ENCODE measurements around the gene HPSE2. TPM values are rescaled to one million over a fixed set of nuclear protein-coding genes. Genes with fewer than 3 reads are reported as not detected.
"Not testable (repeated sequence)": the region's sequence is repeated elsewhere in the genome, so short reads cannot be mapped to it uniquely, and the experiment has no call there.

Gene HPSE2
- total and polyA plus RNA-seq, 5 donors: 0.09 TPM; not detected in 4

DNA sequence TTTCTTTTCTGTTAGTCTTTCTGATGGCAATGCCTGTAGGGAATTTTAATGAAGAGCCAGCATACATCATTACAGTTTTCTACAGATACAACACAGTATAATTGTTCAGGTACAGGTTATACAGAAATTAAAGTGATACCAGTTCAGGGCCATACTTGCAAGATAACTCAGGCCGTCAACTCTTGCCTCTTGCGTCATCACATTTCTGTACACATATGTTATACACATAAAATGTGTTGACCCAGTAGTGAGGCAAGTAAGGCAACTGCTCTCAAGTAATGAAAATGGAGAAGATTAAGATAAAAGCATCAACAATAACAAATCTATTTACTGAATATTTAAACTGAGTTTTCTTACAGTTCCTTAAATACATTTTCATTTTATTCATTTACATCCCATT lies 317.8 kb downstream of the HPSE2 start:
- Histone ChIP-seq H3K9me3 (ENCODE audit: control insufficient read depth, low read length) (no peaks in the 10 kb centered on the region), H3K27ac (ENCODE audit: low read length) (no peak overlapping the region), H3K4me1 (ENCODE audit: control insufficient read depth, insufficient read depth, low read length) (no peaks in the 10 kb centered on the region), H3K27me3 (ENCODE audit: control insufficient read depth, insufficient read depth) (no peaks in the 10 kb centered on the region), H3K4me3 (ENCODE audit: low read length) (no peak overlapping the region)
- WGBS: 90% methylated on average over 2 of the region's 2 CpGs
- DNase-seq (no peak), ATAC-seq (no peak)
- intact Hi-C loops (cut with DNase I): no loop called here

DNA sequence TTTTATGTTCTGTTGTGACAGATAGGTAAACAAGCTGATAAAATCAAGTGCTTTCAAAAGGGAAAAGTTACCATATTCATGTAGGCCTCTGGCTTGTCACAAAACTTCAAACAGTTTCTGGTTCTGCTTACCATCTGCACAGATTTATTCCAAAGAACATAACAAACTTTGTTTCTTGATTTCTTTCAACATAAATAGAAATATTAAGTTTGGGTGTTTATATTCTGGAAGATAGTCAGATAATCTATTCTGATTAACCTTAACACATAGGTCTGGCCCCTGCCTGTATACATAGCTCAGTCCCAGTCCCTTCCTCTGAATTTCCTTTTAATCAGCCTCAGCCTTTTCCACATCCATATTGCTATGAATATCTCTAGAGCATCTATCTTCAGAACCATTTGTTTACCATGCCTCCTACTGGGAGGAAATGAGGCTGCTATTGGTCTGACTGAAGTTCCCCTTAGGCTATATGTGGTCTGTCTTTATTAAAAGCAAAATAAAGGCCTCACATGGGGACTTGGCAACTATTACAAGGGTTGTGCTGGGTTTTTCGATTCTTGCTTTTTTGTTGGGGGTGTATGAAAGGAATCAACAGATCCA lies 319.0 kb downstream of the HPSE2 start:
- ATAC-seq (no peak), DNase-seq (no peak)
- Histone ChIP-seq H3K4me1 (ENCODE audit: control insufficient read depth, insufficient read depth, low read length) (no peaks in the 10 kb centered on the region), H3K9me3 (ENCODE audit: control insufficient read depth, low read length) (no peaks in the 10 kb centered on the region), H3K27ac (ENCODE audit: low read length) (no peak overlapping the region), H3K4me3 (ENCODE audit: low read length) (no peak overlapping the region), H3K27me3 (ENCODE audit: control insufficient read depth, insufficient read depth) (no peaks in the 10 kb centered on the region)
- WGBS: 55% methylated on average over 1 of the region's 1 CpG
- intact Hi-C loops (cut with DNase I): no loop called here

DNA sequence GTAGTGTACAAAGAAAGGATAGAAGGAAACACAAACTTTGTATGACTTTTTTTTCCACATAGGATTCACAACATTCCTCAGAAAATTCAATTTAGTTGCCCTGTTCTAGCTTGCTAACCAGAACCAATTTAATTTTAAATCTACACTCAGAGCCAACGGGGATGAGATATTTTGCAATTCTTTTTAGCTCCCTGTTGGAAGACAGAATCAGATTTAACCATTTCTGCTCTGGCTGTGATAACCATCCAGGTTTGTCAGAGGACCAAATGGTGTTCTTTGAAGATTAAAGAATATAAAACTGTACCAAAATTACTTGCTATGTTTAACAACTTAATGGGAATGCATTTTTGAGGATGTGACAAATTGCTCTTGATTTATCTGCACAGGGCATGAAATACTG lies 319.7 kb downstream of the HPSE2 start:
- Histone ChIP-seq H3K4me3 (ENCODE audit: low read length) (no peak overlapping the region), H3K4me1 (ENCODE audit: control insufficient read depth, insufficient read depth, low read length) (no peaks in the 10 kb centered on the region), H3K9me3 (ENCODE audit: control insufficient read depth, low read length) (no peaks in the 10 kb centered on the region), H3K27me3 (ENCODE audit: control insufficient read depth, insufficient read depth) (no peaks in the 10 kb centered on the region), H3K27ac (ENCODE audit: low read length) (no peak overlapping the region)
- ATAC-seq: no peak
- 14% methylated on average over 1 of the region's 1 CpG for WGBS
- no peak for DNase-seq
- intact Hi-C loops (cut with DNase I): no loop called here

- Histone ChIP-seq H3K27ac (ENCODE audit: low read length) (no peak overlapping the region), H3K4me3 (ENCODE audit: low read length) (no peak overlapping the region), H3K27me3 (ENCODE audit: control insufficient read depth, insufficient read depth) (no peaks in the 10 kb centered on the region), H3K4me1 (ENCODE audit: control insufficient read depth, insufficient read depth, low read length) (no peaks in the 10 kb centered on the region), H3K9me3 (ENCODE audit: control insufficient read depth, low read length) (no peaks in the 10 kb centered on the region)
- DNase-seq (no peak), ATAC-seq (no peak)
- intact Hi-C loops (cut with DNase I): no loop called here
- 63% methylated on average over 3 of the region's 3 CpGs for WGBS
Observed at GRCh38 chr10:98910546-98910945, 325.1 kb downstream of the HPSE2 start.

- ATAC-seq (no peak), DNase-seq (no peak)
- intact Hi-C loops (cut with DNase I): no loop called here
- Histone ChIP-seq H3K9me3 (ENCODE audit: control insufficient read depth, low read length) (no peaks in the 10 kb centered on the region), H3K4me3 (ENCODE audit: low read length) (no peak overlapping the region), H3K27me3 (ENCODE audit: control insufficient read depth, insufficient read depth) (no peaks in the 10 kb centered on the region), H3K4me1 (ENCODE audit: control insufficient read depth, insufficient read depth, low read length) (no peaks in the 10 kb centered on the region), H3K27ac (ENCODE audit: low read length) (no peak overlapping the region)
Observed at GRCh38 chr10:98910048-98910447, 325.6 kb downstream of the HPSE2 start.

DNA sequence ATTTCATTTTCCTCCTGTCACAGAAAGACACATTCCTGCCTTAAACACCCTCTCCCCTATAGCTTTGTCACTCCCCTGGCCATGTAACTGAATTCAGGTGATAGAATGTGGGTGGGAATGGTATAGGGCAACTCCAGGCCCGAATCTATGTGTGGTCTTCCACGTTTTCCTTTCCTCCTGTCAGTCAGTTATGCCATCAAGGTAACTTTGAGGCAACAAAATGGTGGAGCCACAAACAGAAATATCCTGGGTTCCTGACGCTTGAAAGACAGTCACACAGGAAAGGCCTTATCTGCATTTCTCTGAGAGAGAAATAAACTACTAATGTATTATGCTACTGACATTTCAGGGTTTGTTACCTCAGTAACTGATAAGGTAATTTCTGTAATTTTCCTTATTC lies 326.8 kb downstream of the HPSE2 start:
- 74% methylated on average over 3 of the region's 3 CpGs for WGBS
- no peaks in the 10 kb centered on the region for H3K9me3 ChIP-seq (ENCODE audit: control insufficient read depth, low read length)

GRCh38 chr10:98908247-98908646 lies 327.4 kb downstream of the HPSE2 start:
- H3K4me3 ChIP-seq (ENCODE audit: low read length); H3K4me1 ChIP-seq (ENCODE audit: control insufficient read depth, insufficient read depth, low read length); intact Hi-C loops (cut with DNase I); ATAC-seq; H3K9me3 ChIP-seq (ENCODE audit: control insufficient read depth, low read length); H3K27ac ChIP-seq (ENCODE audit: low read length); H3K27me3 ChIP-seq (ENCODE audit: control insufficient read depth, insufficient read depth); DNase-seq: not testable (repeated sequence)
- WGBS: 91% methylated on average over 8 of the region's 8 CpGs

More for the DNA sequence above, 326.8 kb downstream of the HPSE2 start:
- intact Hi-C loops (cut with DNase I): no loop called here
- DNase-seq: no peak
- Histone ChIP-seq H3K27ac (ENCODE audit: low read length) (no peak overlapping the region), H3K27me3 (ENCODE audit: control insufficient read depth, insufficient read depth) (no peaks in the 10 kb centered on the region), H3K4me3 (ENCODE audit: low read length) (no peak overlapping the region), H3K4me1 (ENCODE audit: control insufficient read depth, insufficient read depth, low read length) (no peaks in the 10 kb centered on the region)
- ATAC-seq: no peak

GRCh38 chr10:98901441-98902110 lies 334.1 kb downstream of the HPSE2 start:
- no peak overlapping the region for H3K4me3 ChIP-seq (ENCODE audit: low read length)
- H3K27me3 ChIP-seq (ENCODE audit: control insufficient read depth, insufficient read depth): no peaks in the 10 kb centered on the region
- intact Hi-C loops (cut with DNase I): no loop called here
- DNase-seq (no peak), ATAC-seq (no peak)
- H3K27ac ChIP-seq (ENCODE audit: low read length): no peak overlapping the region
- H3K9me3 ChIP-seq (ENCODE audit: control insufficient read depth, low read length): no peaks in the 10 kb centered on the region
- no peaks in the 10 kb centered on the region for H3K4me1 ChIP-seq (ENCODE audit: control insufficient read depth, insufficient read depth, low read length)
- 71% methylated on average over 4 of the region's 4 CpGs for WGBS

- Histone ChIP-seq H3K4me3 (ENCODE audit: low read length) (no peak overlapping the region), H3K9me3 (ENCODE audit: control insufficient read depth, low read length) (no peaks in the 10 kb centered on the region), H3K27me3 (ENCODE audit: control insufficient read depth, insufficient read depth) (no peaks in the 10 kb centered on the region), H3K27ac (ENCODE audit: low read length) (no peak overlapping the region), H3K4me1 (ENCODE audit: control insufficient read depth, insufficient read depth, low read length) (no peaks in the 10 kb centered on the region)
- DNase-seq (no peak), ATAC-seq (no peak)
- intact Hi-C loops (cut with DNase I): no loop called here
- WGBS: 58% methylated on average over 3 of the region's 3 CpGs
Observed at GRCh38 chr10:98899018-98899417, 336.6 kb downstream of the HPSE2 start.

DNA sequence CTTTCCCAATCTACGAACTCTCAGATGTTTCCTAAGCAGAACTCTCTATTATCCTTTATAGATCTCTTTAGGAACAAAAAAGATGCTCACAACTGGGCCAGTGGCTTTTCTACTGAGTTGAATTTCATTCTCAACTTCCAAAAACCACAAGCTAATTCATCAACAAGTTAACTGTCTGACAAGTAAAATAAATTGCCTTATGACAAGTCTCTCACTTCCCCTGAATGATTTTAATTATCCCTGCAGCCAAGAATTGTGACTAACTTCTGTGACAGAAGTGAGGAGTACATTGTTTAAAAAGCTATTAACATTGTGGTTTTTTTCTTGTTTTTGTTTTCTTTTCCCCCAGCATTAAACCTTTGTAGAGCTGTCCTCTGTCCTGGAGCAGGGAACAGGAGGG lies 343.1 kb downstream of the HPSE2 start:
- Histone ChIP-seq H3K27ac (ENCODE audit: low read length) (no peak overlapping the region), H3K4me3 (ENCODE audit: low read length) (no peak overlapping the region), H3K4me1 (ENCODE audit: control insufficient read depth, insufficient read depth, low read length) (no peaks in the 10 kb centered on the region), H3K9me3 (ENCODE audit: control insufficient read depth, low read length) (no peaks in the 10 kb centered on the region), H3K27me3 (ENCODE audit: control insufficient read depth, insufficient read depth) (no peaks in the 10 kb centered on the region)
- 73% methylated on average over 1 of the region's 1 CpG for WGBS
- ATAC-seq (no peak), DNase-seq (no peak)
- intact Hi-C loops (cut with DNase I): no loop called here

- H3K27me3 ChIP-seq (ENCODE audit: control insufficient read depth, insufficient read depth): no peaks in the 10 kb centered on the region
- no peaks in the 10 kb centered on the region for H3K9me3 ChIP-seq (ENCODE audit: control insufficient read depth, low read length)
- DNase-seq (no peak), ATAC-seq (no peak)
- intact Hi-C loops (cut with DNase I): no loop called here
- H3K4me3 ChIP-seq (ENCODE audit: low read length): no peak overlapping the region
- H3K4me1 ChIP-seq (ENCODE audit: control insufficient read depth, insufficient read depth, low read length): no peaks in the 10 kb centered on the region
- 54% methylated on average over 1 of the region's 1 CpG for WGBS
- no peak overlapping the region for H3K27ac ChIP-seq (ENCODE audit: low read length)
Observed at GRCh38 chr10:98886686-98887085, 349.0 kb downstream of the HPSE2 start.

GRCh38 chr10:98885378-98885777 lies 350.3 kb downstream of the HPSE2 start:
- DNase-seq: no peak
- no peaks in the 10 kb centered on the region for H3K27me3 ChIP-seq (ENCODE audit: control insufficient read depth, insufficient read depth)
- intact Hi-C loops (cut with DNase I): no loop called here
- H3K4me1 ChIP-seq (ENCODE audit: control insufficient read depth, insufficient read depth, low read length): no peaks in the 10 kb centered on the region
- ATAC-seq: no peak
- H3K27ac ChIP-seq (ENCODE audit: low read length): no peak overlapping the region
- H3K4me3 ChIP-seq (ENCODE audit: low read length): no peak overlapping the region
- no peaks in the 10 kb centered on the region for H3K9me3 ChIP-seq (ENCODE audit: control insufficient read depth, low read length)
